NCI-H2196 (cell line): ENCODE results near the gene A2M.

Experiments used
- DNase-seq: peaks from one replicate; lab custom pipeline; 2025; ENCODE audit not compliant: unreplicated experiment; lab: John Stamatoyannopoulos, UW

Gene A2M

GRCh38 chr12:9122091-9122609 lies 6.4 kb upstream of the A2M start:
- no peak for DNase-seq

- DNase-seq: no peak
Observed at GRCh38 chr12:9120487-9121184, 4.9 kb upstream of the A2M start.

GRCh38 chr12:9118158-9118557 lies 2.4 kb upstream of the A2M start:
- no peak for DNase-seq

- DNase-seq: no peak
Observed at GRCh38 chr12:9114946-9115345, 773 bp downstream of the A2M start.

- no peak for DNase-seq
Observed at GRCh38 chr12:9113987-9114309, 1.8 kb downstream of the A2M start.

GRCh38 chr12:9113296-9113986 lies 2.3 kb downstream of the A2M start:
- DNase-seq: no peak

- DNase-seq: no peak
Observed at GRCh38 chr12:9112076-9112853, 3.5 kb downstream of the A2M start.

- DNase-seq: no peak
Observed at GRCh38 chr12:9111525-9111924, 4.2 kb downstream of the A2M start.

GRCh38 chr12:9109737-9110491 lies 5.8 kb downstream of the A2M start:
- no peak for DNase-seq

- no peak for DNase-seq
Observed at GRCh38 chr12:9109213-9109522, 6.6 kb downstream of the A2M start.

- DNase-seq: no peak
Observed at GRCh38 chr12:9108504-9109212, 7.1 kb downstream of the A2M start.

GRCh38 chr12:9107542-9107873 lies 8.2 kb downstream of the A2M start:
- DNase-seq: no peak

GRCh38 chr12:9106610-9107541 lies 8.8 kb downstream of the A2M start:
- DNase-seq: no peak

GRCh38 chr12:9106067-9106466 lies 9.7 kb downstream of the A2M start:
- no peak for DNase-seq

GRCh38 chr12:9104767-9105423 lies 10.8 kb downstream of the A2M start:
- no peak for DNase-seq

- DNase-seq: no peak
Observed at GRCh38 chr12:9104087-9104486, 11.6 kb downstream of the A2M start.

GRCh38 chr12:9103050-9103849 lies 12.5 kb downstream of the A2M start:
- DNase-seq: no peak

- DNase-seq: no peak
Observed at GRCh38 chr12:9101018-9101687, 14.6 kb downstream of the A2M start.
